Inflammatory macrophage (primary cell): ENCODE measurements around the gene ITGA2B.
"Not testable (repeated sequence)": the region's sequence is repeated elsewhere in the genome, so short reads cannot be mapped to it uniquely, and the experiment has no call there.

Source experiments
- DNase-seq, 2 donors: peaks; one replicate each; pipeline ENCODE4 v3.0.0-alpha.2; 2020 to 2022

Gene ITGA2B

DNA sequence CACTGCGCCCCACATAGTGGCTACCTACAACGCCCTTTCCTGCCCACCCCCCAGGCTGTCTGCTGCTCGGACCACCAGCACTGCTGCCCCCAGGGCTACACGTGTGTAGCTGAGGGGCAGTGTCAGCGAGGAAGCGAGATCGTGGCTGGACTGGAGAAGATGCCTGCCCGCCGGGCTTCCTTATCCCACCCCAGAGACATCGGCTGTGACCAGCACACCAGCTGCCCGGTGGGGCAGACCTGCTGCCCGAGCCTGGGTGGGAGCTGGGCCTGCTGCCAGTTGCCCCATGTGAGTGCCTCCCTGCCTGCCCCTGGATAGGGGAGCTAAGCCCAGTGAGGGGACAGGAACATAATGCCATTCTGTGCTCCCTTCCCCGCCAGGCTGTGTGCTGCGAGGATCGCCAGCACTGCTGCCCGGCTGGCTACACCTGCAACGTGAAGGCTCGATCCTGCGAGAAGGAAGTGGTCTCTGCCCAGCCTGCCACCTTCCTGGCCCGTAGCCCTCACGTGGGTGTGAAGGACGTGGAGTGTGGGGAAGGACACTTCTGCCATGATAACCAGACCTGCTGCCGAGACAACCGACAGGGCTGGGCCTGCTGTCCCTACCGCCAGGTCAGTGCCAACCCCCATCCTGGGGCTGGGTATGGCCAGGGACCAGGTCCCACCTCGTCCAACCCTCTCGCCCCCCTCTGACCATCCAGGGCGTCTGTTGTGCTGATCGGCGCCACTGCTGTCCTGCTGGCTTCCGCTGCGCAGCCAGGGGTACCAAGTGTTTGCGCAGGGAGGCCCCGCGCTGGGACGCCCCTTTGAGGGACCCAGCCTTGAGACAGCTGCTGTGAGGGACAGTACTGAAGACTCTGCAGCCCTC lies 37.3 kb downstream of the ITGA2B start:
- no peak for DNase-seq

DNA sequence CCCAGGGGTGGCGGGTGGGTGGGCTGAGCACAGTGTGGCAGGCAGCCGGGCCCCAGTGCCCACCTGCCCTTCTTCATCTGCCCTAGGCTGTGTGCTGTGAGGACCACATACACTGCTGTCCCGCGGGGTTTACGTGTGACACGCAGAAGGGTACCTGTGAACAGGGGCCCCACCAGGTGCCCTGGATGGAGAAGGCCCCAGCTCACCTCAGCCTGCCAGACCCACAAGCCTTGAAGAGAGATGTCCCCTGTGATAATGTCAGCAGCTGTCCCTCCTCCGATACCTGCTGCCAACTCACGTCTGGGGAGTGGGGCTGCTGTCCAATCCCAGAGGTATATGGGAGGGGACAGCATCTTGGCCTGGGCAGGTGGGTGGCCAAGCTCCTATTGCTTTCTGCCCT lies 38.0 kb downstream of the ITGA2B start:
- no peak for DNase-seq

DNA sequence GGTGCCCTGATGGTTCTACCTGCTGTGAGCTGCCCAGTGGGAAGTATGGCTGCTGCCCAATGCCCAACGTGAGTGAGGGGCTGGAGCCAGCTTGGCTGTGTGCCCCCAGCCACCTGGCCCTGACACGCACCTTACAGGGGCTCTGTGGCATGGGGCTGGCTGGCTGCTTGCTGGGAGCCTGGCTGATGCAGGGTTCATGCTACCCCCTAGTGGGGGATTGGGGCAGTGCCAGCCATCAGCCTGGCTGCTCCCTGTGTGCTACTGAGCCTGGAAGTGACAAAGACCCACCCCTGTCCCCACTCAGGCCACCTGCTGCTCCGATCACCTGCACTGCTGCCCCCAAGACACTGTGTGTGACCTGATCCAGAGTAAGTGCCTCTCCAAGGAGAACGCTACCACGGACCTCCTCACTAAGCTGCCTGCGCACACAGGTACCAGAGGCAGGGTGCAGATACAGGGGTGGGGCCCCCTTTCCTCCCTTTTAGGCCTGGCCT lies 38.7 kb downstream of the ITGA2B start:
- peak; percentile 58 to 68 for DNase-seq

DNA sequence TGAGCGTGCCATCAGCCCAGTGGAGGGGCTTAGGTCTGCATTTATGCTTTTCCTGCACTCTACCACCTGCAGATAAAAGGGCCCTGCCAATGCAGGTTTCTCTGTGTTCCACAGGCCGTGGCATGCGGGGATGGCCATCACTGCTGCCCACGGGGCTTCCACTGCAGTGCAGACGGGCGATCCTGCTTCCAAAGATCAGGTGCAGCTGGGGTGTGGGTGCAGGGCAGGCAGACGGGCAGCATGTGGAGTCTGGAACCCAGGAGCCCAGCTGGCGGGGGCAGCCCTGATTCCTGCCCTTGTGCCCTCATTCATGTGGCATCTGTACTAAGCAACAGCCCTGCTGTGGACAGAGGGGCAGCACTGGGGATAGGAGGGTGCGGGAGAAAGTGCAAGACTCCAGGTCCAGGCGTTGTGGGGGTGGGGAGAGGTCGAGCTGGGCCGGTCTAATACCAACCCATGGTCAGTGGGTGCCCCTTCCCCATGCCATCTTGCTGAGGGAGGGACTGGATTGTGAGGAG lies 39.8 kb downstream of the ITGA2B start:
- DNase-seq = no peak

DNA sequence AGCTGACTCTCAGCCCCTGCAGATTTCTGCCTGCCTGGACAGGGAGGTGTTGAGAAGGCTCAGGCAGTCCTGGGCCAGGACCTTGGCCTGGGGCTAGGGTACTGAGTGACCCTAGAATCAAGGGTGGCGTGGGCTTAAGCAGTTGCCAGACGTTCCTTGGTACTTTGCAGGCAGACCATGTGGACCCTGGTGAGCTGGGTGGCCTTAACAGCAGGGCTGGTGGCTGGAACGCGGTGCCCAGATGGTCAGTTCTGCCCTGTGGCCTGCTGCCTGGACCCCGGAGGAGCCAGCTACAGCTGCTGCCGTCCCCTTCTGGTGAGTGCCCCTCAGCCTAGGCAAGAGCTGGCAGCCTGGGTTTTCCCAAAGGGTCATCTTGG lies 40.5 kb downstream of the ITGA2B start:
- no peak for DNase-seq

DNA sequence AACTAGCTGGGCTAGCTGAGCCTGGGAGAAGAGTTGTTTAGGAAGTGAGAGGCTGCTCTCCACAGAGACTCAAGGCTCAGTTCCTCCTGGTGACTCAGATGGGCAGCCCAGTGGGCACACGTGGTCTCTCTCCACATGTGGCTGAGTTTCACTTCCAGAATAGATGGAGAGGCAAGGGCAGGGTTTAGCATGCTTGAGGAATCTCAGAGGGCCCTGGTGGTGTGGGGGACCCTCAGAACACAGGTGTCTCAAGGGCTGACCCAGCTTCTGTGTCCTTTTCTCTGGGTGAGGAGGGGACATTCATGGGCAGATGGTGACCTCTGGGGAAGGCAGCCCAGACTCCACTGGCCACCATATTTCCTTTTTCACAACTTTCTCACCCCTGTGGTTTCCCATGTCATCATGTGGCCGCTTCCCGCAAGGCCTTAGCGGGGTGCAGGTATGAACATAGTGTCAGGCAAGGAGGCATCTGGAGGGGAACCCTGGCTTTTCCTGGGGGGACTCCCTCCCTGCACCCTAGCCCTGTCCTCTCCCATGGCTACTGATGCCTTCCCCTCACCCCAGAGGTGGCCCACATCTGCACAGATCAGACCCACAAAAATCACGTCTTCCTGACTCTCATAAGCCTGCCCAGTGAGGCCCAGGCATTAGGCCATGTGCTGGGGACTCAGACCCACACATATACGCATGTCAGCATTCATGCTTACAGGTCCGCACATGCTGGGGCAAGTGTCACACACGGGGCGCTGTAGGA lies 41.0 kb downstream of the ITGA2B start:
- DNase-seq = peak; percentile 95 to 96

DNA sequence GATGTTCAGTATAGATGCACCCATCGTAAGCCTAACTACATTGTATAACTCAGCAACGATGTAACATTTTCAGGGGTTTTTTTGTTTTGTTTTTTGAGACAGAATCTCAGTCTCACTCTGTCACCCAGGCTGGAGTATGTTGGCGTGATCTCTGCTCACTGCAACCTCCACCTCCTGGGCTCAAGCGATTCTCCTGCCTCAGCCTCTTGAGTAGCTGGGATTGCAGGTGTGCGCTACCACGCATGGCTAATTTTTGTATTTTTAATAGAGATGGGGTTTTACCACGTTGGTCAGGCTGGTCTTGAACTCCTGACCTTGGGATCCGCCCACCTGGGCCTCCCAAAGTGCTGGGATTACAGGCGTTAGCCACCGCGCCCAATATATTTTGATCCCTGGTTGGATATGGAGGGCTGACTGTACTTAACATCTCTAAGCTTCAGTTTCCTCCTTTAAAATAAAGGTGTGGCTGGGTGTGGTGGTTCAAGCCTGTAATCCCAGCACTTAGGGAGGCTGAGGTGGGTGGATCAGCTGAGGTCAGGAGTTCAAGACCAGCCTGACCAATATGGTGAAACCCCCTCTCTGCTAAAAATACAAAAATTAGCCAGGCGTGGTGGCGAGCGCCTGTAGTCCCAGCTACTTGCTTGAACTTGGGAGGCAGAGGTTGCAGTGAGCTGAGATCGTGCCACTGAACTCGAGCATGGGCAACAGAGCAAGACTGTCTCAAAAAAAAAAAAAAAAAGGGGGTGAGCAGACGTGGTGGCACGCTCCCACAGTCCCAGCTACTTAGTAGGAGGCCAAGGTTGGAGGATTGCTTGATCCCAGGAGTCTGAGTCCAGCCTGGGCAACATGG lies 42.0 kb downstream of the ITGA2B start:
- peak; percentile 22 to 41 for DNase-seq

DNA sequence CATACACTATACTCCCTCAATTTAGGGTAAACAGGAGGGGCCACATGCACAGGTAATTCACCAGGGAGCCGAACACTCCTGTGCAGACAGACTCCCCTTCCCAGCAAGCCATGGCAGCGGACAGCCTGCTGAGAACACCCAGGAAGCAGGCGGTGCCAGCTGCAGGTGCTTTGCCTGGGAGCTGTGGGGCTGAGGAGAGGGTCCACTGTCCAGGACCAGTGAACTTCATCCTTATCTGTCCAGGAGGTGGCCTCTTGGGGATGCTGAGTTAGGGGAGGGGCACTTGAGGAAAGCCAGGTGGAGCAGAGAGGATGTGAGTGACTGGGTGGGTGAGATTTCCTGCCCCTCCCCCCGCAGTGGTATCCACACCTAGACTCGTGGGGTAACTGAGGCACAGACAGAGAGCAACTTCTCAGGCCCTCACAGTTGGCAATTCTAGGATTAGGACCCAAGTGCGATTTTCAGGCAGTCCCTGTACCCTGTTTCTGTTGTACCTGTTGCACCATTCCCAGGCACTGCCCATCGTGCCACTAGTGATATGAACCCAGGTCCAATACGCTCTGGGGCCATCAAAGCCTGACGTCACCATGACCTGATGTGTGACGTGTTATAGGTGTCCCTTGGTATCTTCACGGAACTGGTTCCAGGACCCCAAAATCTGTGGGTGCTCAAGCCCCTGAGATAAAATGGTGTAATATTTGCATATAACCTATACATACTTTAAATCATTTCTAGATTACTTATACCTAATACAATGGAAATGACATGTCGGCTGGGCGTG lies 43.2 kb downstream of the ITGA2B start:
- no peak for DNase-seq

DNA sequence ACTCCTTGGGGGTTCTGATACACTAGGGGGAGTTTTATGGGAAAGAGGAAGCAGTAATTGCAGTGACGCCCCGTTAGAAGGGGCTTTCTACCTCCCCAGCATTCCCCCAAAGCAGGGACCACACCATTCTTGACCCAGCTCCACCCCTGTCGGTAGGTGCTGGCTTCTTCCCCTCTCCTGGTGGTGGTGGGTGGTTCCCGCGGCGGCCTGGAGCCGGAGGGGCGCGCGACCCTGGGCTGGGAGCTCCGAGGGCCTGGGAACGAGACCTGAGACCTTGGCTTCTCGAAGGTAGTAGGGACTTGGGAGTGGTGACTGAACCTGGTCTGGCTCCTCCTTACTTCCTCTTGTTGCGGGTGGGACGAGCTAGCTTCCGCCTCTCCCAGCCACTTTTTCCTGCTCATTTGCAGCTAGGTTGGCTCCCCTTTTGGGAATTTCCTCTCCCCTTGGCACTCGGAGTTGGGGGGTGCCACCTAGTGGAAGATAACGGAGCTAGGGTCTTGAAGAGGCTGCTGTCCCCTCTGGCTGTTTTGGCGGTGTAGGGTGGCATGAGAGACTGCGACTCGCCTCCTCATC lies 43.9 kb downstream of the ITGA2B start:
- peak; percentile 69 to 81 for DNase-seq

DNA sequence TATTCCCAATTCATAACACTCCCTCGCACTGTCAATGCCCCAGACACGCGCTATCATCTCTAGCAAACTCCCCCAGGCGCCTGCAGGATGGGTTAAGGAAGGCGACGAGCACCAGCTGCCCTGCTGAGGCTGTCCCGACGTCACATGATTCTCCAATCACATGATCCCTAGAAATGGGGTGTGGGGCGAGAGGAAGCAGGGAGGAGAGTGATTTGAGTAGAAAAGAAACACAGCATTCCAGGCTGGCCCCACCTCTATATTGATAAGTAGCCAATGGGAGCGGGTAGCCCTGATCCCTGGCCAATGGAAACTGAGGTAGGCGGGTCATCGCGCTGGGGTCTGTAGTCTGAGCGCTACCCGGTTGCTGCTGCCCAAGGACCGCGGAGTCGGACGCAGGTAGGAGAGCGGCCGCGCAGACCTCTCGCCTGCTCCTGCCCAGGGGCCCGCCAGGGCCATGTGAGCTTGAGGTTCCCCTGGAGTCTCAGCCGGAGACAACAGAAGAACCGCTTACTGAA lies 44.5 kb downstream of the ITGA2B start, which contains the start of gene GRN:
Gene GRN, plus strand, starts transcription at position 364 of the 515 bp plus-strand sequence. CDS start 3,863 bp downstream, outside the sequence.
- DNase-seq = peak; percentile 97 to 99

DNA sequence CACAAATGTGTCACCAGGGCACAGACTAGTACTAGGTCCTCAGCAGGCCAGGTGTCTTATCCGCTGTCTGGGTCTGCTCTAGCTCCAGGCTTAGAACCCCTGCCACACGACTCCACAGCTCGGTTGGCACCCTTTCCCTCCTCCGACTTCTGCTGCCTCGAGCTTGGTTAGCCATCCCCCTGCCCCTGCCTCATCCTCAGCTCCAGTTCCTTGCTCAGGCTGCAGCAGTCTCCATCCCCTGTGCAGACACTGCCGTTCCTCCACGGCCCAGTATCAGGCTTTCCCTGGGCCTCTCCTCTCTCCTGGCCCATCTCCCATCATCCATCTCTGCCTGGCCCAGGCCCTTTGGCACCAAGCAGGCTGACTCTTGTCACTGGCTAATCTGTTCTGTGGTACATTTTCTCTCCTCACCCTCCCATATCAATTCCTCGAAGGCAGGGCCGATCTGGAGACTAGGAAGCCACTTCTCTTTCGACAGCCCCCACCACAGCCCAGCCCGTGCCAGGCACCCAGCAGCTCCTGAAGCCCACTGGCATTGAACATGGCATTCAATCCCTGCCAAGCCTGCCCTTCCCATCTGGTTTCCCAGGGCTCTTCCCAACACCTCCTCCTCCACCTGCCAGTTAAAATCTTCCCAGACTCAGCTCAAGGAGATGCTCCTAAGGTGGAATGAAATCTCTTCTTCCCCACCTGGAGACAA lies 45.8 kb downstream of the ITGA2B start:
- no peak for DNase-seq

DNA sequence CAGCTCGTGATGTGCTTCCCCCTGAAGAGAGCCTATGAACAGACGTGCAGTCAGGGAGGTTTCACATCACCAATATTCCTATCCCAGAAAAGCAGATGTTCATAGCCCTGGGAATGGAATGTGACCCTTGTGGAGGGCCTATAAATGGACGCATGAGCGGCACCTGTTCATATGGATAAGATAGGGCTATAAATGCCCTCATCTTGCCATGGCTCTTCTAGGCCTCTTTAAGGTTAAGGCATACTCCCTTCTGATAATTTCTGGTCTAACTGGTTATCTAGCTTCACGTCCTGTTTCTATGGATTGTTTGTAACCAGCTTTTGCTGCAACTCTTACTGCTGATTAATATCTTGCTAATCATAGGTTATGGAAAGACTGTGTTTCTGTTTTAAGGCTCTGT lies 48.9 kb downstream of the ITGA2B start:
- DNase-seq = not testable (repeated sequence)

DNA sequence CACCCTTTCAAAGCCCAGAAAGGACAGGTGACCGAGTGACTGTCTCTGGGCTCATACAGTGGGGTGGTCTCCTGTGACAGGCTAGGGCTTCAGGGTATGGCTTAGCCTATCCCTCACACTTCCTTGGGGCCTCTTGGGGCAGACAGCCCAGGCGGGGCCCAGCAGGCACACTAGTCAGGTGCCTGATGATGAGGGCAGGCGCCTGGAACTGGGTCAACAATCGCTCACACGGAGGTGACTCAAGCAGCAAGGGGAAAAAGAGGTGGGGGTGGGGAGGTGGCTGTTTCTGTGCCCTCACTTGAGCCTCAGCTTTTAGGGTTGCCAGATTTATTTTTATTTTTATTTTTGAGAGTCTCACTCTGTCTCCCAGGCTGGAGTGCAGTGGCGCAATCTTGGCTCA lies 50.7 kb downstream of the ITGA2B start:
- peak; percentile 78 to 91 for DNase-seq

DNA sequence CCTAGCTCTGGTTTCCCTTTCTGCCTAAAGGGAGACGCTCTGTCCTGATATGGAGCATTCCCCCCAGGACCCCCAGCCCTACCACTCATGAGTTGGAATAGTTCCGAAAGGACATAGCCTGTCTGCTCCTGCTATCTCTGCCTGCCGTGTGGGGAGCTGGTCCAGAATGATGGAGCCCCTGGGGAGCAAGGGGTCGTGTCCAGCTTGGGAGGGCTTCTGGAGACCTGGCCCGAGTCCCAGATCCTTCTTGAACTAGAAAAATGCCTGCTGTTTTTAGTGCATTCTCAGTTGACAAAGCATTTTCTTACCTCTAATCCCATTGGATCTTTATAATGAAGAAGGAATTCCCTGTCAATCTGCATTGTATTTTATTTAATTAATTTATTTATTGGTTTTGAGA lies 53.5 kb downstream of the ITGA2B start:
- DNase-seq = no peak

DNA sequence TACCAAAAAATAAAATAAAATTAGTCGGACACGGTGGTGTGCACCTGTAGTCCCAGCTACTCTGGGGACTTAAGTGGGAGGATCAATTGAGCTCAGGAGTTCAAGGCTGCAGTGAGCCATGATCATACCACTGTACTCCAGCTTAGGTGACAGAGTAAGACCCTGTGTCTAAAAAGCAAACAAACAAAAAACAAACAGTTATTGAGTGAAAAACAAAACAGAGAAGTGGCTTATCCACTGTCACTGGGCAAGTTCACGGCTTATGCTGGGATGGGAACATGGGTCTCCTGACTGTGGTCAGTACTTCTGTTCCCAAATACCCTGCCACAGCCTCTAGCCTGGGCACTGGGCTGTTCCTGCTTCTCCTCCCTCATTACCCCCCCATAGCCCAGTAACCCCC lies 53.9 kb downstream of the ITGA2B start:
- DNase-seq = peak; percentile 59 to 65

DNA sequence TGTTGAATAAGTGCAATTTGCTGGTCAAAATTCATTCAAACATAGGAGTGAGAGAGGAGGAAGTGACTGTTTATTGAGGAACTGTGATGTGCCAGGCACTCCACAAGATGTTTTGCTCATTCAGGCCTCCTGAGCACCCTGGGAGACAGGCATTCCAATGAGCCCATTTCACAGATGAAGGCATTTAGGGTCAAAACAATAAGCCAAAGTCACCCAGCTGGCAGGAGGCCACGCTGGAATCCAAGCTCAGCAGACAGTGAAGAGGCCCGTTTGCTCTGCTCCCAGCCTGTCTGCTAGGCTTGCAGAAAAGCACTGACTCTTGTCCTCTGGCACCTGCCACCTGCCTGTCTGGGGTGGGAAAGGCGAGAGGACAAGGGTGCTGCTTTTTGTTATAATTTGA lies 54.7 kb downstream of the ITGA2B start:
- peak; percentile 59 to 68 for DNase-seq

DNA sequence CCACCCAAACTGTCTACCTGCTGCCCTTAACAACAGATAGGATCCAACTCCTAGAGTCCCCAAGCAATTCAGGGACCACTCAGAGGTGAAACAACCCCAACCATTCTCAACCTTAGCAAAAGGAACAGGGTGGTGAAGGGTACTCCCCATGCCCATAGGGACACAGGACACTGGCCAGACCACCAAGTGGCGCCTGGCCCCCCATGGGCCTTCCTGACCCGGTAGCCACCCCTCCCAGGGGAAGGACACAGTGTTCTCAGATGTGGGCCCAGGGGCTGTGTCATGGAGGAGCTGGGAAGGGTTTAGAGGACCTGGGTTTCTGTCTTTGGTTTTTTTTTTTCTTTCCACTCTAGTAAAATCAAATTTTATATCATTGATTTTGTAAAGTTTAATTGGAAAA lies 55.1 kb downstream of the ITGA2B start:
- no peak for DNase-seq

DNA sequence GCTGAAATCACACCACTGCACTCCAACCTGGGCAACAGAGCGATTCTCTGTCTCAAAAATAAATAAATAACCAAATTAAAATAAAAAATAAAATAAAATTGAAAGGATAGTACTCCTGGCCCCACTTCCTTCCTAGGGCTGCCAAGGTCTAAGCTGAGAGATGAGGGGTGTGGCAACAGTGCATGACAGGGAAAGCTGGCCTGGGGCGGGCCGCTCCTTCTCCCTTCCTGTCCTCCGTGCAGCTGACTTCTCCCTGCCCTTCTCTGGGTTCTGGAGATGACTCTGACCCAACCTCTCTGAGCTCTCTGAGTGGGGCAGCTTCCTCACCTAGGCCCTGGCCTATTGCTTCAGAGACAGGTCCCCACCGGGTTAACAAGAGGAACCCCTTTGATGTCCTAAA lies 56.1 kb downstream of the ITGA2B start:
- DNase-seq = peak; percentile 81 to 84

DNA sequence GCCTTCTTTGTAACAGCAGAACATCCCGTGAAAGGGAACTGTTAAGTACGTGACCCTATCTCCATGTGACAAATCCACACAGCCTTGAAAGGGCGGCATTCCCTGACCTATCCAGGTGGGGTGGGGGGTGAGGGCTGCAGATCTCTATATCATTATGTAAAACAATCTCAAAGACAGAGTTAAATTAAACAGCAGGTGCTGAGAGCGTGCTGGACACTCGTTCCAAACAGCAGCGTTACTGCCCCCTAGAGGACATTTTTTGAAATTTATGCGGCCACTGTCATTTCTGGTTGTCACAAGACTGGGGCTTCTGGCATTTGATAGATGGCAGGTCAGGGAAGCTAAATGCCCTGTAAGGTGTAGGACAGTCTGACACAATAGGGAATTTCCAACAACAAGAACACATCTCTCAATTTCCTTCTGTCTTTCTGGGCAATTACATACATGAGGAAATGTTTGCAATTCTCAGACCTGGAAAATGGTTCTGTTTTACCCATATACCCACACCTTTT lies 58.1 kb downstream of the ITGA2B start:
- peak; percentile 90 to 95 for DNase-seq

DNA sequence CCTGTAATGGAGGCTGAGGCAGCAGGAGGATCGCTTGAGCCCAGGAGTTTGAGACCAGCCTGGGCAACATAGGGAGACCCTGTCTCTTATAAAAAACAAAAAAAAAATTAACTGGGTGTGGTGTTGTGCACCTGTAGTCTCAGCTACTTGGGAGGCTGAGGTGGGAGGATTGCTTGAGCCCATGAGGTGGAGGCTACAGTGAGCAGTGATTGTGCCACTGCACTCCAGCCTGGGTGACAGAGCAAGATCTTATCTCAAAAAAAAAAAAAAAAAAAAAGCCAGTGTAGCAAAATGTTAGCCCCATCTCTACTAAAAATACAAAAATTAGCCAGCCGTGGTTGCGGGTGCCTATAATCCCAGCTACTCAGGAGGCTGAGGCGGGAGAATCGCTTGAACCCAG lies 59.2 kb downstream of the ITGA2B start:
- DNase-seq = not testable (repeated sequence)
